Smooth muscle cell (in vitro differentiated cells): Measurements from ENCODE around the gene ATF6B. TPM values are rescaled to one million over a fixed set of nuclear protein-coding genes. Genes with fewer than 3 reads are reported as not detected.

ENCODE experiments used
- DNase-seq: peaks from one replicate; lab custom pipeline; 2025; ENCODE audit not compliant: unreplicated experiment; lab: John Stamatoyannopoulos, UW
- H2AFZ ChIP-seq: fragments of 200-600 bp; sonication (generic); 2 replicates; pipeline ENCODE4 v1.6.0; 2016; ENCODE audit warnings: antibody characterized with exemption, low read depth, mild to moderate bottlenecking
- H3F3A ChIP-seq: fragments of 200-600 bp; sonication (generic); 2 replicates; pipeline ENCODE4 v1.6.0; 2017; ENCODE audit warnings: antibody characterized with exemption, low read depth
- H3K27ac ChIP-seq: fragments of 200-600 bp; sonication (generic); 2 replicates; pipeline ENCODE4 v1.5.1; 2016; ENCODE audit warnings: low read depth, mild to moderate bottlenecking
- H3K27me3 ChIP-seq: fragments of 200-600 bp; sonication (generic); 2 replicates; pipeline ENCODE4 v1.6.1; 2016; ENCODE audit warnings: low read depth, mild to moderate bottlenecking
- H3K36me3 ChIP-seq: fragments of 200-600 bp; sonication (generic); 2 replicates; pipeline ENCODE4 v1.5.1; 2016; ENCODE audit warnings: low read depth
- H3K4me1 ChIP-seq: fragments of 200-600 bp; sonication (generic); 2 replicates; pipeline ENCODE4 v1.5.1; 2016; ENCODE audit warnings: low read depth
- H3K4me2 ChIP-seq: fragments of 200-600 bp; sonication (generic); 2 replicates; pipeline ENCODE4 v1.6.0; 2016; ENCODE audit warnings: mild to moderate bottlenecking
- H3K4me3 ChIP-seq: fragments of 200-600 bp; sonication (generic); 2 replicates; pipeline ENCODE4 v1.5.1; 2016; ENCODE audit warnings: mild to moderate bottlenecking
- H3K79me2 ChIP-seq: fragments of 200-600 bp; sonication (generic); 2 replicates; pipeline ENCODE4 v1.6.0; 2016; ENCODE audit warnings: low read depth, mild to moderate bottlenecking
- H3K9ac ChIP-seq: fragments of 200-600 bp; sonication (generic); 2 replicates; pipeline ENCODE4 v1.6.0; 2016; ENCODE audit warnings: low read depth
- H3K9me3 ChIP-seq: fragments of 200-600 bp; sonication (generic); replicated peaks from 2 replicates; pipeline ENCODE4 v1.5.1; 2016; ENCODE audit warnings: low read depth
- H4K20me1 ChIP-seq: fragments of 200-600 bp; sonication (generic); 2 replicates; pipeline ENCODE4 v1.6.0; 2016; ENCODE audit warnings: low read depth
- CTCF ChIP-seq: fragments of 200-600 bp; sonication (generic); IDR thresholded peaks from 2 replicates; pipeline ENCODE4 v1.5.1; 2017; ENCODE audit warnings: borderline replicate concordance, mild to moderate bottlenecking, antibody characterized with exemption; ENCODE audit not compliant: insufficient read depth, poor library complexity, severe bottlenecking
- WGBS: methylation state at CpG from one replicate; pipeline ENCODE4 v1.1.7; 2016; ENCODE audit warnings: low lambda C conversion rate; 5-methylcytosine and 5-hydroxymethylcytosine counted together
- polyA plus RNA-seq: library from polyadenylated mRNA; unstranded; fragments of >200 nt; fragmentation: Nextera tagmentation; extraction: Ambion mirVana; gene quantifications from 2 replicates; pipeline ENCODE4 v1.2.1, GENCODE V29; 2016
- total RNA-seq: library from RNA; depleted of rRNA; stranded (reverse); fragments of >200 nt; gene quantifications from 2 replicates; pipeline ENCODE4 v1.2.3, GENCODE V29; 2014

ATF6B gene
- total and polyA plus RNA-seq, 2 experiments from 2014 or later, result 22.2 to 22.5 TPM

GRCh38 chr6:32140420-32141046 is 12.5 kb upstream of the ATF6B start:
- no peak for TF ChIP-seq CTCF
- Histone ChIP-seq H3F3A (no peaks in the 10 kb centered on the region), H3K4me1 (no peaks in the 10 kb centered on the region), H2AFZ (peak overlapping the region; percentile 54), H3K36me3 (no peaks in the 10 kb centered on the region), H3K4me3 (no peak overlapping the region), H3K79me2 (no peaks in the 10 kb centered on the region), H3K4me2 (no peak overlapping the region), H3K27me3 (no peaks in the 10 kb centered on the region), H3K9ac (no peak overlapping the region), H4K20me1 (no peaks in the 10 kb centered on the region), H3K9me3 (no peaks in the 10 kb centered on the region), H3K27ac (no peak overlapping the region)
- WGBS, result 64% methylated on average over 5 of the region's 5 CpGs
- DNase-seq, result no peak

GRCh38 chr6:32139590-32139989 is 11.5 kb upstream of the ATF6B start:
- Histone ChIP-seq H3K79me2 (no peaks in the 10 kb centered on the region), H3K4me3 (no peak overlapping the region), H2AFZ (no peak overlapping the region), H3K27me3 (no peaks in the 10 kb centered on the region), H3K4me1 (no peaks in the 10 kb centered on the region), H3K9me3 (no peaks in the 10 kb centered on the region), H3K4me2 (no peak overlapping the region), H3K36me3 (no peaks in the 10 kb centered on the region), H3K9ac (no peak overlapping the region), H3K27ac (no peak overlapping the region), H4K20me1 (no peaks in the 10 kb centered on the region), H3F3A (no peaks in the 10 kb centered on the region)
- TF ChIP-seq CTCF, result no peak
- no peak for DNase-seq
- 59% methylated on average over 5 of the region's 5 CpGs for WGBS

GRCh38 chr6:32137454-32137853 is 9.4 kb upstream of the ATF6B start:
- no peak for DNase-seq
- TF ChIP-seq CTCF, result no peak
- Histone ChIP-seq H3K4me2 (no peak overlapping the region), H3K9ac (no peak overlapping the region), H3F3A (no peaks in the 10 kb centered on the region), H3K4me1 (no peaks in the 10 kb centered on the region), H3K36me3 (no peaks in the 10 kb centered on the region), H4K20me1 (no peaks in the 10 kb centered on the region), H3K27ac (no peak overlapping the region), H2AFZ (no peak overlapping the region), H3K79me2 (no peaks in the 10 kb centered on the region), H3K27me3 (no peaks in the 10 kb centered on the region), H3K9me3 (no peaks in the 10 kb centered on the region), H3K4me3 (no peak overlapping the region)

GRCh38 chr6:32133786-32134185 is 5.7 kb upstream of the ATF6B start:
- H3K27ac ChIP-seq, result no peak overlapping the region
- TF ChIP-seq CTCF, result no peak
- H3K4me3 ChIP-seq, result no peak overlapping the region
- peaks cover 8% of the 10 kb centered on the region for H3K79me2 ChIP-seq
- DNase-seq, result no peak
- H3K4me1 ChIP-seq, result peaks cover 8% of the 10 kb centered on the region
- no peak overlapping the region for H2AFZ ChIP-seq
- H3K9ac ChIP-seq, result no peak overlapping the region
- no peaks in the 10 kb centered on the region for H3K27me3 ChIP-seq
- H4K20me1 ChIP-seq, result no peaks in the 10 kb centered on the region
- peaks cover 4% of the 10 kb centered on the region for H3F3A ChIP-seq
- no peaks in the 10 kb centered on the region for H3K36me3 ChIP-seq
- WGBS, result 59% methylated on average over 4 of the region's 4 CpGs
- H3K4me2 ChIP-seq, result no peak overlapping the region
- H3K9me3 ChIP-seq, result no peaks in the 10 kb centered on the region
